ENCODE measurements around the gene H2BW1.
A peak's percentile ranks its signal among the peaks of the same experiment; 100 is the strongest.
"Not testable (repeated sequence)": the region's sequence is repeated elsewhere in the genome, so short reads cannot be mapped to it uniquely, and the experiment has no call there.

The H2BW1 gene, protein sequence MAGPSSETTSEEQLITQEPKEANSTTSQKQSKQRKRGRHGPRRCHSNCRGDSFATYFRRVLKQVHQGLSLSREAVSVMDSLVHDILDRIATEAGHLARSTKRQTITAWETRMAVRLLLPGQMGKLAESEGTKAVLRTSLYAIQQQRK

GRCh38 chrX:104013606-104014005, at the start of gene H2BW1:
H2BW1 (minus strand) TSS chrX:104013708; CDS start chrX:104013576, 132 bp downstream.
- no peaks in the 10 kb centered on the region for H4K20me1 ChIP-seq
- no peaks in the 10 kb centered on the region for H3K36me3 ChIP-seq
- no peaks in the 10 kb centered on the region for H3K27me3 ChIP-seq
- TF ChIP-seq Cebpa-rat (IDR thresholded peaks at IDR 0.05) = no peak
- H3K4me3 ChIP-seq = no peak within 1 kb of the TSS
- H3K4me1 ChIP-seq = no peaks in the 10 kb centered on the region
- no peak within 1 kb of the TSS for H3K9ac ChIP-seq
- H3K27ac ChIP-seq = no peak within 1 kb of the TSS
- peaks cover 0 to 11% (median 4%) of the 10 kb centered on the region in 11 experiments; a peak in 6 of 22 replicates for H3K9me3 ChIP-seq (replicated peaks in 1 of 11)
- no peak within 1 kb of the TSS for H3K4me2 ChIP-seq

DNA sequence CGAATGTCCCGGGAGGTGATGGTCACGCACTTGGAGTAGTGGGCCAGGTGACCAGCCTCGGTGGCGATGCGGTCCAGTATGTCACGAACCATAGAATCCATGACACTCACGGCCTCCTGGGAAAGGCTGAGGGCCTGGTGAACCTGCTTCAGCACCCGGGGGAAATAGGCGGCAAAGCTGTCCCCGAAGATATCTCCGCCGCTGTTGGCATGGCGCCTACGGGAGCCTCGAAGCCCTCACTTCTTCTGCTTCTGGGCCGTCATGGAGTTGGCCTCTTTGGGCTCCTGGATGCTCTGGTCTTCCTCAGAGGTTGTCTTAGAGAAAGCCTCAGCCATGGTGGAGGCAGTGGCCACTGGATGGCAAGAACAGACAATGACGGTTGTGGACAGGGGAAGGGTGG, 49.1 kb upstream of the H2BW1 start:
- H3K4me1 ChIP-seq; H3K27ac ChIP-seq; H4K20me1 ChIP-seq; H3K9ac ChIP-seq; H3K36me3 ChIP-seq; H3K9me3 ChIP-seq (replicated peaks in 1 of 11); H3K4me2 ChIP-seq; H3K4me3 ChIP-seq; H3K27me3 ChIP-seq: not testable (repeated sequence)

DNA sequence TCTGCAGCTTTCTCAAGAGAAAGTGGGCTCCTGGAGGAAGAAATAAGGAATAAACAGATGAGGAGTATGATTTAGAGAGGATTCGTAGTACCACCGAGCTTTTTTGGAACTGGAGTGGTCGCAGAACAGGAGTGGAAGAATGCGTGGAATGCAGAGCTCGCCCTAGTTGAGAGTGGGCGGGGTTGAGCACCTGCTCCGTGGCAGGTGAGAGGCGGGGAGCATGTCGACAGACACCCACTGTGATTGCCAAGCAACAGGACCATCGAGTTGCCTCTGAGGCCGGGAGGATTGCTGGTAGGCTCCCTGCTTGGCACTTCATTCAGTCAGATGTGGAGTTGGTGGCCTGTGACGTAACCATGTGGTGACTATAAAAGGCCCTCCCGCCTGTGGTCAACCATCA, 41.4 kb upstream of the H2BW1 start:
- H3K27me3 ChIP-seq; H3K9ac ChIP-seq; H3K4me2 ChIP-seq; H3K4me1 ChIP-seq; H3K4me3 ChIP-seq; H3K36me3 ChIP-seq; H4K20me1 ChIP-seq; H3K9me3 ChIP-seq (replicated peaks in 1 of 11); H3K27ac ChIP-seq: not testable (repeated sequence)

- no peaks in the 10 kb centered on the region for H4K20me1 ChIP-seq
- no peaks in the 10 kb centered on the region for H3K4me1 ChIP-seq
- H3K27me3 ChIP-seq = no peaks in the 10 kb centered on the region
- H3K4me2 ChIP-seq = no peak overlapping the region
- no peaks in the 10 kb centered on the region for H3K9me3 ChIP-seq (replicated peaks in 1 of 11)
- no peak for TF ChIP-seq Cebpa-rat (IDR thresholded peaks at IDR 0.05)
- no peak overlapping the region for H3K27ac ChIP-seq
- H3K36me3 ChIP-seq = no peaks in the 10 kb centered on the region
- H3K4me3 ChIP-seq = no peak overlapping the region
- no peak overlapping the region for H3K9ac ChIP-seq
These were observed 33.7 kb upstream of the H2BW1 start for GRCh38 chrX:104047171-104047570.

GRCh38 chrX:104045642-104046041, 32.1 kb upstream of the H2BW1 start:
- Histone ChIP-seq H3K9me3 (replicated peaks in 1 of 11) (no peaks in the 10 kb centered on the region), H3K27me3 (no peaks in the 10 kb centered on the region), H3K36me3 (no peaks in the 10 kb centered on the region), H3K4me3 (no peak overlapping the region), H3K4me2 (no peak overlapping the region), H3K9ac (no peak overlapping the region), H3K27ac (no peak overlapping the region), H3K4me1 (no peaks in the 10 kb centered on the region), H4K20me1 (no peaks in the 10 kb centered on the region)
- TF ChIP-seq Cebpa-rat (IDR thresholded peaks at IDR 0.05) = 0 out of 22 replicates have a peak, but pooled peaks of 1 of the 11 experiments have one; percentile 11

DNA sequence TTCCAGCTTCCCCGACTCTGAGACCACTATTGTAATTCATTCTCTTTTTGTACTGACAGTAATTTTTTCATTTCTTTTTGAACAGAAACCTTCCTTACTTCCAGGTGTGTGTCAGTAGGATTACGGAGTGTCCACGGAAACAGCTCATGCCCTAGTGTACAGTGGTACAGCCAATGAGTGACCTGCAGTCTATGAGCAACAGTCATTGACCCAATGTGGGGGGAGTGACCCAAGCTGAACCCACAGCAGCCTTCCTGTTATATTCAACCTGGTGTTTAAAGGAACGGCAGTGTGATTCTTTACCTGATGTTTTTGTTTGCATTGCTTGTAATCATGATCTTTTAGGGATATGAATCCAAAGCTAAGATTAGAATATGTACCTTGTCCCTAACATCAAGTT, 27.5 kb upstream of the H2BW1 start:
- TF ChIP-seq Cebpa-rat (IDR thresholded peaks at IDR 0.05) = no peak
- no peaks in the 10 kb centered on the region for H3K27me3 ChIP-seq

DNA sequence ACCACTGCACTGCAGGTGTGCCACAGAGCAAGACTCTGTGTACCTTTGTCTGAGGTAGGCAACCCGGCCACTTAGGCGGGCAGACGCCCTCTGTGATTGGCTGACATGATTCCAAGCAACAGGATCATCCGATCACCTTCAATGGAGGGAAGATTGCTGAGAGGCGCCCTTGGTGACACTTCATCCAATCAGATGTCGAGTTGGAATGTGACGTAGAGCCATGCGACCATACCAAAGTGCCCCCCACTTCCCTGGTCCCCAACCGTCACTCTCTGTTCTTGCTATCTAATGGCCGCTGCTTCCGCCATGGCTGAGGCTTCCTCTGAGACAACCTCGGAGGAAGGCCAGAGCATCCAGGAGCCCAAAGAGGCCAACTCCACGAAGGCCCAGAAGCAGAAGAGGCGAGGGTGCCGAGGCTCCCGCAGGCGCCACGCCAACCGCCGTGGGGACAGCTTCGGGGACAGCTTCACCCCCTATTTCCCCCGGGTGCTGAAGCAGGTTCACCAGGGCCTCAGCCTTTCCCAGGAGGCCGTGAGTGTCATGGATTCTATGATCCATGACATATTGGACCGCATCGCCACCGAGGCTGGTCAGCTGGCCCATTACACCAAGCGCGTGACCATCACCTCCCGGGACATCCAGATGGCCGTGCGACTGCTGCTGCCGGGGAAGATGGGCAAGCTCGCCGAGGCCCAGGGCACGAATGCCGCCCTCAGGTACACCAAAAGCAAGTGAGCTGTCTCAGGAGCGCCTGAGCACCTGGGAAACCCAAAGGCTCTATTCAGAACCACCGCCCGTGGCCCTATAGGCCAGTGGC, 26.4 kb upstream of the H2BW1 start, which contains the start of gene H2BW2:
H2BW2 (plus strand) TSS at position 268 of the 817 bp plus-strand sequence; CDS start at position 307, 39 bp downstream.
- H3K9ac ChIP-seq = no peak within 1 kb of the TSS
- TF ChIP-seq Cebpa-rat (IDR thresholded peaks at IDR 0.05) = no peak
- H3K4me3 ChIP-seq = no peak within 1 kb of the TSS
- H3K27me3 ChIP-seq = no peaks in the 10 kb centered on the region
- no peak within 1 kb of the TSS for H3K27ac ChIP-seq
- H3K9me3 ChIP-seq (replicated peaks in 1 of 11) = peaks cover 0 to 12% (median 10%) of the 10 kb centered on the region in 11 experiments; a peak in 8 of 22 replicates
- H3K36me3 ChIP-seq = no peaks in the 10 kb centered on the region
- no peak within 1 kb of the TSS for H3K4me2 ChIP-seq
- H4K20me1 ChIP-seq = no peaks in the 10 kb centered on the region
- H3K4me1 ChIP-seq = no peaks in the 10 kb centered on the region

More for the DNA sequence above, 27.5 kb upstream of the H2BW1 start:
- Histone ChIP-seq H3K4me3 (no peak overlapping the region), H3K27ac (no peak overlapping the region), H3K9me3 (replicated peaks in 1 of 11) (peaks cover 0 to 12% (median 8%) of the 10 kb centered on the region in 11 experiments; a peak in 8 of 22 replicates), H3K9ac (no peak overlapping the region), H3K4me2 (no peak overlapping the region), H3K36me3 (no peaks in the 10 kb centered on the region), H4K20me1 (no peaks in the 10 kb centered on the region), H3K4me1 (no peaks in the 10 kb centered on the region)

DNA sequence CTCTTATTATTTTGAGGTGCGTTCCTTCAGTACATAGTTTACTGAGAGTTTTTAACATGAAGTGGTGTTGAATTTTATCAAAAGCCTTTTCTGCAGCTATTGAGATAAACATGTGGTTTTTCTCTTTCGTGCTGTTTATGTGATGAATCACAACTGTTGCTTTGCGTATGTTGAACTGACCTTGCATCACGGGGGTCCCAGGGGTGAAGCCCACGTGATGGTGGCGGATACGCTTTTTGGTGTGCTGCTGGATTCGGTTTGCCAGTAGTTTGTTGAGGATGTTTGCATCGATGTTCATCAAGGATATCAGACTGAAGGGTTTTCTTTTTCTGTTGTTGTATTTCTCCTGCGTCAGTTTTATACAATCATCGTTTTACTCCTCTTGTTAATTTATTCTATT, 4.6 kb upstream of the H2BW1 start:
- H3K27ac ChIP-seq = no peak overlapping the region
- H4K20me1 ChIP-seq = no peaks in the 10 kb centered on the region
- H3K4me2 ChIP-seq = no peak overlapping the region
- no peaks in the 10 kb centered on the region for H3K27me3 ChIP-seq
- H3K4me3 ChIP-seq = no peak overlapping the region
- peaks cover 0 to 12% (median 6%) of the 10 kb centered on the region in 11 experiments; a peak in 8 of 22 replicates for H3K9me3 ChIP-seq (replicated peaks in 1 of 11)
- no peak overlapping the region for H3K9ac ChIP-seq
- TF ChIP-seq Cebpa-rat (IDR thresholded peaks at IDR 0.05) = no peak
- H3K36me3 ChIP-seq = no peaks in the 10 kb centered on the region
- H3K4me1 ChIP-seq = no peaks in the 10 kb centered on the region

- not testable (repeated sequence) for H3K4me2 ChIP-seq, H3K9ac ChIP-seq, H4K20me1 ChIP-seq, H3K27ac ChIP-seq, H3K36me3 ChIP-seq, H3K4me3 ChIP-seq, H3K27me3 ChIP-seq, H3K4me1 ChIP-seq
- H3K9me3 ChIP-seq (replicated peaks in 1 of 11) = peaks cover 0 to 11% (median 4%) of the 10 kb centered on the region in 11 experiments; a peak in 7 of 22 replicates
These were observed 2.1 kb upstream of the H2BW1 start for GRCh38 chrX:104015576-104015975.

DNA sequence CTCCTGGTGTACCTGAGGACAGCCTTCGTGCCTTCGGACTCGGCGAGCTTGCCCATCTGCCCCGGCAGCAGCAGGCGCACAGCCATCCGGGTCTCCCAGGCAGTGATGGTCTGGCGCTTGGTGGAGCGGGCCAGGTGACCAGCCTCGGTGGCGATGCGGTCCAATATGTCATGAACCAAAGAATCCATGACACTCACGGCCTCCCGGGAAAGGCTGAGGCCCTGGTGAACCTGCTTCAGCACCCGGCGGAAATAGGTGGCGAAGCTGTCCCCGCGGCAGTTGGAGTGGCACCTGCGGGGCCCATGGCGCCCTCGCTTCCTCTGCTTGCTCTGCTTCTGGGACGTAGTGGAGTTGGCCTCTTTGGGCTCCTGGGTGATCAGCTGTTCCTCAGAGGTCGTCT, 350 bp downstream of the H2BW1 start:
- H3K9me3 ChIP-seq (replicated peaks in 1 of 11) = peaks cover 0 to 11% (median 4%) of the 10 kb centered on the region in 11 experiments; a peak in 6 of 22 replicates
- no peak overlapping the region for H3K4me3 ChIP-seq
- H3K9ac ChIP-seq = no peak overlapping the region
- no peaks in the 10 kb centered on the region for H3K27me3 ChIP-seq
- H3K4me1 ChIP-seq = no peaks in the 10 kb centered on the region
- H3K4me2 ChIP-seq = no peak overlapping the region
- TF ChIP-seq Cebpa-rat (IDR thresholded peaks at IDR 0.05) = no peak
- H3K36me3 ChIP-seq = no peaks in the 10 kb centered on the region
- no peaks in the 10 kb centered on the region for H4K20me1 ChIP-seq
- no peak overlapping the region for H3K27ac ChIP-seq
